Stimulated activated CD8-positive, alpha-beta memory T cell treated with anti-CD3 and anti-CD28 coated beads, Interleukin-7, amount 100 ng/mL, for 1 hour (primary cell): ENCODE results near the gene RFC1.
"Not testable (repeated sequence)": the region's sequence is repeated elsewhere in the genome, so short reads cannot be mapped to it uniquely, and the experiment has no call there.

Source experiments
- DNase-seq, 2 donors: peaks; one replicate each; pipeline ENCODE4 v3.0.0-alpha.2; 2020; ENCODE audit warnings: low read depth in 2 of 2

Gene RFC1

GRCh38 chr4:39308611-39309010 is 57.6 kb downstream of the RFC1 start:
- no peak for DNase-seq

- no peak for DNase-seq
Observed at GRCh38 chr4:39305912-39306677, 60.1 kb downstream of the RFC1 start.

GRCh38 chr4:39304651-39305050 is 61.5 kb downstream of the RFC1 start:
- DNase-seq: no peak

GRCh38 chr4:39303871-39304270 is 62.3 kb downstream of the RFC1 start:
- DNase-seq: no peak

- DNase-seq: no peak
Observed at GRCh38 chr4:39302901-39303300, 63.3 kb downstream of the RFC1 start.

GRCh38 chr4:39295784-39296183 is 70.4 kb downstream of the RFC1 start:
- no peak for DNase-seq

GRCh38 chr4:39292433-39292832 is 73.7 kb downstream of the RFC1 start:
- not testable (repeated sequence) for DNase-seq

GRCh38 chr4:39291686-39292085 is 74.5 kb downstream of the RFC1 start:
- DNase-seq: no peak

- no peak for DNase-seq
Observed at GRCh38 chr4:39287223-39287622, 78.9 kb downstream of the RFC1 start.

- DNase-seq: no peak
Observed at GRCh38 chr4:39286263-39286662, 79.9 kb downstream of the RFC1 start.

- no peak for DNase-seq
Observed at GRCh38 chr4:39285853-39286252, 80.3 kb downstream of the RFC1 start.

- DNase-seq: no peak
Observed at GRCh38 chr4:39285111-39285795, 80.9 kb downstream of the RFC1 start.

GRCh38 chr4:39280770-39281169 is 85.4 kb downstream of the RFC1 start:
- DNase-seq: no peak

- DNase-seq: no peak
Observed at GRCh38 chr4:39279416-39279815, 86.7 kb downstream of the RFC1 start.

GRCh38 chr4:39278476-39278875 is 87.7 kb downstream of the RFC1 start:
- DNase-seq: no peak

- DNase-seq: not testable (repeated sequence)
Observed at GRCh38 chr4:39277661-39278060, 88.5 kb downstream of the RFC1 start.

GRCh38 chr4:39274503-39274902 is 91.7 kb downstream of the RFC1 start:
- DNase-seq: no peak

GRCh38 chr4:39263895-39264294 is 102.3 kb downstream of the RFC1 start:
- no peak for DNase-seq

- DNase-seq: no peak
Observed at GRCh38 chr4:39259571-39260330, 106.4 kb downstream of the RFC1 start.

- no peak for DNase-seq
Observed at GRCh38 chr4:39256436-39256835, 109.7 kb downstream of the RFC1 start.

GRCh38 chr4:39255871-39256270 is 110.3 kb downstream of the RFC1 start:
- no peak for DNase-seq

GRCh38 chr4:39255266-39255665 is 110.9 kb downstream of the RFC1 start:
- no peak for DNase-seq

- no peak for DNase-seq
Observed at GRCh38 chr4:39243462-39243861, 122.7 kb downstream of the RFC1 start.
